HEK293 (cell line): Measurements from ENCODE around the gene ECPAS.

ENCODE experiments used
- CTCF ChIA-PET: fragments of 350-600 bp; formaldehyde crosslinking; extraction: SDS; loops from one replicate; lab custom pipeline; 2021; ENCODE audit warnings: antibody characterized with exemption; lab: Yijun Ruan, JAX
- POLR2A ChIA-PET: fragments of 300-600 bp; formaldehyde crosslinking; extraction: SDS; loops from one replicate; lab custom pipeline; 2020; ENCODE audit warnings: antibody characterized with exemption, inconsistent platforms; lab: Yijun Ruan, JAX
- H3K27ac ChIP-seq: fragments of 200-500 bp; sonication (Bioruptor generic); 2 replicates; pipeline ENCODE4 v1.5.1; 2014; ENCODE audit warnings: low read depth, low read length, control low read depth, inconsistent platforms; ENCODE audit errors: extremely low read depth
- H3K36me3 ChIP-seq, 2 experiments: fragments of 200-500 bp in 1 of 2; sonication (Bioruptor generic) in 1 of 2; 1 replicate in 1 of 2; 2 replicates in 1 of 2; pipeline ENCODE4 v1.5.1; 2014 to 2017; ENCODE audit warnings: inconsistent platforms in 2 of 2, low read length in 2 of 2; ENCODE audit not compliant: control insufficient read depth in 2 of 2, insufficient read depth in 1 of 2
- H3K4me1 ChIP-seq: fragments of 200-500 bp; sonication (Bioruptor generic); 2 replicates; pipeline ENCODE4 v1.5.1; 2014; ENCODE audit warnings: mild to moderate bottlenecking, low read length, inconsistent platforms; ENCODE audit not compliant: control insufficient read depth, insufficient read depth
- H3K4me3 ChIP-seq: 2 replicates; pipeline ENCODE4 v1.5.1; 2011; ENCODE audit warnings: low read depth, mild to moderate bottlenecking, control low read depth, low read length, moderate library complexity
- H3K9me3 ChIP-seq: fragments of 200-500 bp; sonication (Bioruptor generic); 2 replicates; pipeline ENCODE4 v1.5.1; 2014; ENCODE audit warnings: low read depth, low read length, inconsistent platforms; ENCODE audit not compliant: control insufficient read depth, insufficient read depth
- CTCF ChIP-seq: fragments of 450-650 bp; formaldehyde crosslinking; IDR thresholded peaks from 2 replicates; pipeline ENCODE4 v1.5.1; 2016; ENCODE audit warnings: missing biosample characterization, missing genetic modification characterization
- GLIS2 ChIP-seq: fragments of 450-650 bp; formaldehyde crosslinking; IDR thresholded peaks from 2 replicates; pipeline ENCODE4 v1.5.1; 2016; ENCODE audit warnings: missing biosample characterization, missing genetic modification characterization
- MZF1 ChIP-seq: fragments of 450-650 bp; formaldehyde crosslinking; IDR thresholded peaks from 2 replicates; pipeline ENCODE4 v1.5.1; 2017; ENCODE audit warnings: missing biosample characterization, missing genetic modification characterization, borderline replicate concordance
- OSR2 ChIP-seq: fragments of 450-650 bp; formaldehyde crosslinking; IDR thresholded peaks from 2 replicates; pipeline ENCODE4 v1.5.1; 2016; ENCODE audit warnings: missing biosample characterization, missing genetic modification characterization
- YY2 ChIP-seq: fragments of 450-650 bp; formaldehyde crosslinking; IDR thresholded peaks from 2 replicates; pipeline ENCODE4 v1.5.1; 2016; ENCODE audit warnings: missing biosample characterization, missing genetic modification characterization
- ZFP37 ChIP-seq: fragments of 450-650 bp; formaldehyde crosslinking; IDR thresholded peaks from 2 replicates; pipeline ENCODE4 v1.5.1; 2016; ENCODE audit warnings: missing biosample characterization, missing genetic modification characterization
- ZNF202 ChIP-seq: fragments of 450-650 bp; formaldehyde crosslinking; IDR thresholded peaks from 2 replicates; pipeline ENCODE4 v1.5.1; 2016; ENCODE audit warnings: missing biosample characterization, missing genetic modification characterization, borderline replicate concordance
- ZNF280C ChIP-seq: fragments of 450-650 bp; formaldehyde crosslinking; IDR thresholded peaks from 2 replicates; pipeline ENCODE4 v1.5.1; 2016; ENCODE audit warnings: missing biosample characterization, missing genetic modification characterization
- ZNF292 ChIP-seq: fragments of 450-650 bp; formaldehyde crosslinking; IDR thresholded peaks from 2 replicates; pipeline ENCODE4 v1.5.1; 2016; ENCODE audit warnings: low read depth, missing biosample characterization, missing genetic modification characterization, borderline replicate concordance
- ZNF571 ChIP-seq: fragments of 450-650 bp; formaldehyde crosslinking; IDR thresholded peaks from 2 replicates; pipeline ENCODE4 v1.5.0; 2017; ENCODE audit warnings: missing biosample characterization, missing genetic modification characterization
- ZNF585B ChIP-seq: fragments of 450-650 bp; formaldehyde crosslinking; IDR thresholded peaks from 2 replicates; pipeline ENCODE4 v1.5.1; 2016; ENCODE audit warnings: missing biosample characterization, missing genetic modification characterization
- ZNF610 ChIP-seq: fragments of 450-650 bp; formaldehyde crosslinking; IDR thresholded peaks from 2 replicates; pipeline ENCODE4 v1.5.1; 2016; ENCODE audit warnings: missing biosample characterization, missing genetic modification characterization, borderline replicate concordance
- ZNF645 ChIP-seq: fragments of 450-650 bp; formaldehyde crosslinking; IDR thresholded peaks from 2 replicates; pipeline ENCODE4; 2016; ENCODE audit warnings: missing biosample characterization, missing genetic modification characterization
- ZNF843 ChIP-seq: fragments of 450-650 bp; formaldehyde crosslinking; IDR thresholded peaks from 2 replicates; pipeline ENCODE4 v1.5.1; 2016; ENCODE audit warnings: missing biosample characterization, missing genetic modification characterization
- TF ChIP-seq, protein P1 (sequence below): IDR thresholded peaks from 2 replicates; pipeline ENCODE4 v1.6.1; 2011; ENCODE audit warnings: mild to moderate bottlenecking, low read depth, low read length, borderline replicate concordance

ECPAS gene

DNA sequence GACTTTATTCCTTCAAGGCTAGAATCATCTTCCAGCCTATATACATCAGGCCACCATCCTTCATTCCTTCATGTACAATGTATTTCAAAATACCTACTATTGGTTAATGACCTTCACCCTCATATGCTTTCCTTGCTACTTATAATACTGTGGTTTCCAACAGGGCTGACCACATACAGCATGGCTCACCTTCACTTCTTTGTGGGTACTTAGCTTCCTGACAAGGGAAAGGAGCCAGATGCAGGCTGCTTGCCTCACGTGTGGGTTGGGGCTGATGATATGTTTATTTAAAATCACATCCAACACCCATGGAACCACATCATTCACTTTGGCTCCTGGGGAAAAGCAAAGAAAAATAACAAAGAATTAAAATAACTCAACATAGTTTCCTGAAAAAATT, 90.2 kb downstream of the ECPAS start (continued):
- TF ChIP-seq ZFP37 (tag by site-specific recombination), result no peak
- no peak for TF ChIP-seq CTCF (tag by site-specific recombination)
- TF ChIP-seq GLIS2, result no peak
- TF ChIP-seq, protein P1, sequence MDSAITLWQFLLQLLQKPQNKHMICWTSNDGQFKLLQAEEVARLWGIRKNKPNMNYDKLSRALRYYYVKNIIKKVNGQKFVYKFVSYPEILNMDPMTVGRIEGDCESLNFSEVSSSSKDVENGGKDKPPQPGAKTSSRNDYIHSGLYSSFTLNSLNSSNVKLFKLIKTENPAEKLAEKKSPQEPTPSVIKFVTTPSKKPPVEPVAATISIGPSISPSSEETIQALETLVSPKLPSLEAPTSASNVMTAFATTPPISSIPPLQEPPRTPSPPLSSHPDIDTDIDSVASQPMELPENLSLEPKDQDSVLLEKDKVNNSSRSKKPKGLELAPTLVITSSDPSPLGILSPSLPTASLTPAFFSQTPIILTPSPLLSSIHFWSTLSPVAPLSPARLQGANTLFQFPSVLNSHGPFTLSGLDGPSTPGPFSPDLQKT, result no peak
- TF ChIP-seq ZNF610 (tag by site-specific recombination), result no peak
- no peak for TF ChIP-seq MZF1
- TF ChIP-seq YY2 (tag by site-specific recombination), result no peak
- TF ChIP-seq OSR2 (tag by site-specific recombination), result no peak

DNA sequence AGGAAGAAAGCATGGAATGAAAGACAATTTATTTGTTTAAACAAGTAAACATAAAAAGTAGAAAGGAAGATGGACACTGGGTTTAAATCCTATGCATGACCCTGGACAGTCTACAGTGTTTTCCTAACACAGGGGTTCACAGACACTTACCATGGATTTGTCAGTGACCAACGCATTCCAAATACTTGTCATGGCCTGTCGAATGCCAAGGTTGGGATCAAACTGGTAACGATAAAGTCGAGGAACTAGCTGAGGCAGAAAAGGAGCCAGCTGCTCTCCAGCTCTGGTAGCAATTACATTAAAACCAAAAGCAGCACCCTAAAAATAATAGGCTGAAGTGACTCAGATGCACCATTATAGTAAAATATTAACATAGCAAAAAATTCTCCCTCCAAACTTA, 94.8 kb downstream of the ECPAS start:
- Histone ChIP-seq H3K4me1 (no peaks in the 10 kb centered on the region), H3K9me3 (no peaks in the 10 kb centered on the region), H3K27ac (no peak overlapping the region), H3K4me3 (no peak overlapping the region), H3K36me3 (peaks cover 17 to 92% of the 10 kb centered on the region in 2 experiments)
- POLR2A ChIA-PET, result interaction anchor here (0.6 kb wide), 1 partner anchor 93 kb away, joined by 3 read pairs; no protein-coding TSS in a partner anchor
- CTCF ChIA-PET, result no interaction called here
- TF ChIP-seq ZNF843 (no peak), ZNF645 (no peak), ZNF585B (tag by site-specific recombination) (no peak)

DNA sequence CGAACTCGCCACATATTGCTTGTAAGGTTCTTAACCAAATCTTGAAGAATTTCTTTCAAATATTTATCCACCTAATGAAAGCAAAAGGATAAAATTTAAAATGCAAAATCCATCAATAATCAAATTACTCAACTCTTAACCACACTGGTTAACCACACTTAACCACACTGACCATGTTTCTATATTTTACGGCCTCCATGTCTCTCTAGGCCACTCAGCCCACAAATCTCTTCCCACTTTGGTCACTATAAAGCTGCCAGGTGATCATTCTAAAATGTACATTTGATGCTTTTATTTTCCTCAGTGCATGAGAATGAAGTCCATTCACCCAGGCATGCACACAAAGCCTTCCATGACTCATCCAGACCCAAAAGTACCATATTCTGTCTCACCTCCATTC, 97.8 kb downstream of the ECPAS start:
- Histone ChIP-seq H3K4me3 (no peak overlapping the region), H3K9me3 (no peaks in the 10 kb centered on the region), H3K36me3 (peaks cover 22 to 90% of the 10 kb centered on the region in 2 experiments), H3K27ac (no peak overlapping the region), H3K4me1 (no peaks in the 10 kb centered on the region)
- TF ChIP-seq ZNF571 (tag by site-specific recombination) (no peak), ZNF292 (tag by site-specific recombination) (no peak), ZNF202 (tag by site-specific recombination) (no peak), ZNF280C (tag by site-specific recombination) (no peak), OSR2 (tag by site-specific recombination) (no peak)
- ChIA-PET POLR2A (no interaction called here), CTCF (interaction anchor here (0.7 kb wide), 1 partner anchor 910 kb away, joined by 4 read pairs; no protein-coding TSS in a partner anchor)
